Naive thymus-derived CD8-positive, alpha-beta T cell (primary cell): Measurements from ENCODE around the gene MCAM. TPM values are rescaled to one million over a fixed set of nuclear protein-coding genes. Genes with fewer than 3 reads are reported as not detected.

Experiments used
- ATAC-seq, 2 donors: fragments of 150-1000 bp; cut with Tn5 transposase in 1 of 2; sonication (Bioruptor Pico), chemical (Tn5 transposase) in 1 of 2; 1 replicate in 1 of 2; 2 replicates in 1 of 2; pipeline ENCODE4 v1.10.0; 2021; ENCODE audit warnings: mild to moderate bottlenecking in 2 of 2, moderate library complexity in 2 of 2
- POLR2A ChIA-PET: fragments of 350-600 bp; sonication (Branson Sonifier 250); formaldehyde crosslinking; loops from one replicate; lab custom pipeline; 2021; ENCODE audit warnings: antibody characterized with exemption; lab: Charles Lee
- DNase-seq, 10 donors: peaks; one replicate each; pipeline versions ENCODE4 v3.0.0 to v3.0.0-alpha.2; 2020 to 2022
- H3K27ac Mint-ChIP-seq, 10 donors: one replicate each; pipeline ENCODE4 v1.8.0; 2020 to 2022; ENCODE audit warnings: mild to moderate bottlenecking in 10 of 10, mixed read lengths in 10 of 10, moderate library complexity in 4 of 10, inconsistent platforms in 1 of 10
- H3K27me3 Mint-ChIP-seq, 5 donors: one replicate each; pipeline ENCODE4 v1.8.0; 2021 to 2022; ENCODE audit warnings: mixed read lengths in 5 of 5
- H3K36me3 Mint-ChIP-seq, 3 donors: one replicate each; pipeline ENCODE4 v1.8.0; 2020 to 2022; ENCODE audit warnings: mixed read lengths in 3 of 3, mild to moderate bottlenecking in 2 of 3, inconsistent platforms in 1 of 3
- H3K4me1 Mint-ChIP-seq, 4 donors: one replicate each; pipeline ENCODE4 v1.8.0; 2021 to 2022; ENCODE audit warnings: mixed read lengths in 4 of 4
- H3K4me3 Mint-ChIP-seq, 10 donors: one replicate each; pipeline ENCODE4 v1.8.0; 2020 to 2022; ENCODE audit warnings: mild to moderate bottlenecking in 10 of 10, mixed read lengths in 10 of 10, moderate library complexity in 6 of 10, inconsistent platforms in 1 of 10
- H3K9me3 Mint-ChIP-seq, 9 donors: one replicate each; pipeline ENCODE4 v1.8.0; 2020 to 2022; ENCODE audit warnings: mixed read lengths in 9 of 9, mild to moderate bottlenecking in 3 of 9, inconsistent platforms in 1 of 9, moderate library complexity in 1 of 9
- polyA plus RNA-seq, 3 donors: library from polyadenylated mRNA; unstranded; fragments of 300-500 nt; fragmentation: Illumina TruSeq; gene quantifications; one replicate each; pipeline ENCODE4 v1.2.3, GENCODE V29; 2021
- total RNA-seq, 8 experiments: library from RNA in 2 of 8; stranded (reverse) in 2 of 8; gene quantifications; one replicate each; pipeline ENCODE4 v1.2.3 and lab custom pipeline; 2021 to 2026

The MCAM gene
- total and polyA plus RNA-seq, 5 experiments from 2014 or later = 0.33 to 1.2 (median 0.55) TPM

DNA sequence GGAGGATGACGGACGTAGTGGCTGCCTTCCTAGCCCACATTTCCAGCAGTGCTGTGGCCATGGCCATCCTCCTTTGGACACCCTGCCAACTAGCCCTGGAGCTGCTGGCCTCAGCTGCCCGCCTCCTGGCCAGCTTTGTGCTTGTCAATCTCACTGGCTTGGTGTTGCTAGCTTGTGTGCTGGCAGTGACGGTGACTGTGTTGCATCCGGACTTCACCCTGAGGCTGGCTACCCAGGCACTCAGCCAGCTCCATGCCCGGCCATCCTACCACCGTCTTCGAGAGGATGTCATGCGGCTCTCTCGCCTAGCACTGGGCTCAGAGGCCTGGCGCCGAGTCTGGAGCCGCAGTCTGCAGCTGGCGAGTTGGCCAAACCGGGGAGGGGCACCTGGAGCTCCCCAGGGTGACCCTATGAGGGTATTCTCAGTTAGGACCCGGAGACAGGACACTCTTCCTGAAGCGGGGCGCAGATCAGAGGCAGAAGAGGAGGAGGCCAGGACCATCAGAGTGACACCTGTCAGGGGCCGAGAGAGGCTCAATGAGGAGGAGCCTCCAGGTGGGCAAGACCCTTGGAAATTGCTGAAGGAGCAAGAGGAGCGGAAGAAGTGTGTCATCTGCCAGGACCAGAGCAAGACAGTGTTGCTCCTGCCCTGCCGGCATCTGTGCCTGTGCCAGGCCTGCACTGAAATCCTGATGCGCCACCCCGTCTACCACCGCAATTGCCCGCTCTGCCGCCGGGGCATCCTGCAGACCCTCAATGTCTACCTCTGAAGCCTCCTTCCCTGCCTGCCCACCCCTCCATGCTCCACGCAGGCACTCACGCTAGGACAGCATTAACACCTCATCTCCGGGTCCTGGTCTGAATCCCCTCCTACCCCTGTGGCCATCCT lies 19.0 kb upstream of the MCAM start:
- peaks cover 16 to 53% (median 46%) of the 10 kb centered on the region in 4 donors for H3K4me1 Mint-ChIP-seq
- no peak for ATAC-seq
- peaks cover 0 to 10% (median 3%) of the 10 kb centered on the region in 3 donors for H3K36me3 Mint-ChIP-seq
- peak overlapping the region; percentile 88 to 99 (median 98) for H3K4me3 Mint-ChIP-seq
- H3K9me3 Mint-ChIP-seq = no peaks in the 10 kb centered on the region
- peak overlapping the region in 7 of 10 donors; percentile 37 to 99 (median 94) for H3K27ac Mint-ChIP-seq
- DNase-seq = peak in 1 of 10 donors; percentile 60
- peaks cover 4 to 18% (median 14%) of the 10 kb centered on the region in 5 donors for H3K27me3 Mint-ChIP-seq
- POLR2A ChIA-PET = interaction anchor here (0.7 kb wide), 1 partner anchor 15 kb away, joined by 3 read pairs; no protein-coding TSS in a partner anchor

DNA sequence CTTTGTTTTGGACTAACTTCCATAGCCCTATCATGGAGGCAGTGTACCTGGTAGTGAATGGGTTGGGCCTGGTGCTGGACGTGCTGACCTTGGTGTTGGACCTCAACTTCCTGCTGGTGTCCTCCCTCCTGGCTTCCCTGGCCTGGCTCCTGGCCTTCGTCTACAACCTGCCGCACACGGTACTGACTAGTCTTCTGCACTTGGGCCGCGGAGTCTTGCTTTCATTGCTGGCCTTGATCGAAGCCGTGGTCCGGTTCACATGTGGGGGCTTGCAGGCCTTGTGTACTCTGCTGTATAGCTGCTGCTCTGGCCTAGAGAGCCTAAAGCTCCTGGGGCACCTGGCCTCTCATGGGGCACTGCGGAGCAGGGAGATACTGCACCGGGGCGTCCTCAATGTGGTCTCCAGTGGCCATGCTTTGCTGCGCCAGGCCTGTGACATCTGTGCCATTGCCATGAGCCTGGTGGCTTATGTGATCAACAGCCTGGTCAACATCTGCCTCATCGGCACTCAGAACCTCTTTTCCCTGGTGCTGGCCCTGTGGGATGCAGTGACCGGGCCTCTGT lies 18.2 kb upstream of the MCAM start:
- H3K9me3 Mint-ChIP-seq = no peaks in the 10 kb centered on the region
- H3K4me1 Mint-ChIP-seq = peaks cover 14 to 50% (median 44%) of the 10 kb centered on the region in 4 donors
- DNase-seq = peak in 1 of 10 donors; percentile 60
- peaks cover 0 to 10% (median 3%) of the 10 kb centered on the region in 3 donors for H3K36me3 Mint-ChIP-seq
- H3K27ac Mint-ChIP-seq = peak overlapping the region; percentile 87 to 99 (median 98)
- peaks cover 3 to 15% (median 14%) of the 10 kb centered on the region in 5 donors for H3K27me3 Mint-ChIP-seq
- ATAC-seq = no peak
- peak overlapping the region; percentile 88 to 99 (median 98) for H3K4me3 Mint-ChIP-seq
- POLR2A ChIA-PET = interaction anchor here (0.7 to 1.6 kb wide), 5 partner anchors 10 to 240 kb away, joined by 3 to 6 read pairs (median 4); a partner anchor contains a TSS

GRCh38 chr11:119334174-119334930 lies 17.4 kb upstream of the MCAM start, which contains the start of gene RNF26:
Gene RNF26, plus strand, starts transcription at chr11:119334527. Its CDS starts 596 bp downstream, at chr11:119335123.
- DNase-seq (peak; percentile 81 to 97 (median 94)), ATAC-seq (peak; percentile 95 to 96)
- Mint-ChIP-seq H3K36me3 (peaks cover 0 to 10% (median 3%) of the 10 kb centered on the region in 3 donors), H3K27ac (peak within 1 kb of the TSS; percentile 87 to 99 (median 98)), H3K27me3 (peaks cover 4 to 14% (median 11%) of the 10 kb centered on the region in 5 donors), H3K9me3 (no peaks in the 10 kb centered on the region), H3K4me3 (peak within 1 kb of the TSS; percentile 88 to 99 (median 98)), H3K4me1 (peaks cover 14 to 48% (median 42%) of the 10 kb centered on the region in 4 donors)
- POLR2A ChIA-PET = interaction anchor here (1.2 to 1.6 kb wide), 5 partner anchors 9 to 240 kb away, joined by 4 to 10 read pairs (median 4); a partner anchor contains a TSS

DNA sequence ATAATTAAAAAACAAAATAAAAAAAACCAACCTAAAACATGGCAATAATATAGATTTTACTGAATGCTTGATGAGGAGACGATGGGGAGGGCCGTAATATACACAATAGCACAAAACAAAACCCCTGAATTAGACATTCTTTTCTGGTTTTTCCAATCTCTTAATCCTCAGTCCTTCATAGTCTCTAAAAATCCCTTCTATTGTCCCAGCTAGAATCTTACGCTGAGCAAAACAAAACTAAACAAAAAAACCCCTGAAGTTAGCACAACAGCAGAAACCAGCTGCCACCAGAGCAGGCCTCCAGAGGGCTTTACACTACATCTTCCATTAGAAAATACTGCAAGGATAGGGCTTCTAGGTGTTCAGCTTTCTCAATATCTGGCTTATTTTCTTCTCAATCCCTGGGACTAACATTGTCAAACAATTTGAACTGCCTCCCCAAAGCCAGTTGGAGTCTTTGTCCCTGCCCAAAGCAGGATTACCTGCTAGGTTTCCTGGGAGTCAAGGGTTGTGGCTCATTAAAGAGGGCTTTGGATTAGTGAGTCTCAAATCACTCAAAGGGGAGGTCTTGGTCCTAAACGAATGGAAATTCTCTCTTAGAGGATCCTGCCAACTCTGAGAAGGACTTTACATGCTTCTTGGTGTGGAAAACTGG lies 15.3 kb upstream of the MCAM start:
- H3K4me3 Mint-ChIP-seq = peak overlapping the region in 9 of 10 donors; percentile 44 to 99 (median 98)
- H3K27ac Mint-ChIP-seq = peak overlapping the region in 5 of 10 donors; percentile 53 to 98 (median 79)
- ATAC-seq (no peak), DNase-seq (no peak)
- no peaks in the 10 kb centered on the region for H3K9me3 Mint-ChIP-seq
- H3K4me1 Mint-ChIP-seq = peaks cover 10 to 36% (median 28%) of the 10 kb centered on the region in 4 donors
- POLR2A ChIA-PET = interaction anchor here (0.6 kb wide), 1 partner anchor 72 kb away, joined by 4 read pairs; no protein-coding TSS in a partner anchor
- peaks cover 0 to 5% (median 3%) of the 10 kb centered on the region in 5 donors for H3K27me3 Mint-ChIP-seq
- peaks cover 0 to 2% (median 1%) of the 10 kb centered on the region in 3 donors for H3K36me3 Mint-ChIP-seq

DNA sequence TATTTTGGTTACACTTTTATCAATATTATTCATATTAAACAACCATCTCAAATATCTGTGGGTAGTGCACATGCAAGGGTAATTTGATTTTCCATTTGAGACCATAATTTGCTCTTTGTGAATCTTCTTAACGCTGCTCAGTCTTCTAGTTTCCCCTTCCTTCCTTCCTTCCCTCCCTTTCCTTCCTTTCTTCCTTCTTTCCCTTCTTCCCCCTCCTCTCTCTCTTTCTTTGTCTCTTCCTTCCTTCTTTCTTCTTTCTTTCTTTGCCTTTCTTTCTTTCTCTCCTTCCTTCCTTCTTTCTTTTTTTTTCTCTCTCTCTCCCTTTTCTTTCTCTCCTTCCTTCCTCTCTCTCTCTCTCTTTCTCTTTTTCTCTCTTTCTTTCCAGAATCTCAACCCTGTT lies 13.3 kb upstream of the MCAM start:
- peaks cover 0 to 5% (median 3%) of the 10 kb centered on the region in 5 donors for H3K27me3 Mint-ChIP-seq
- no peaks in the 10 kb centered on the region for H3K9me3 Mint-ChIP-seq
- DNase-seq (no peak), ATAC-seq (no peak)
- H3K4me1 Mint-ChIP-seq = peaks cover 6 to 18% (median 12%) of the 10 kb centered on the region in 4 donors
- no peak overlapping the region for H3K27ac Mint-ChIP-seq
- H3K4me3 Mint-ChIP-seq = no peak overlapping the region
- POLR2A ChIA-PET = no interaction called here
- no peaks in the 10 kb centered on the region for H3K36me3 Mint-ChIP-seq

DNA sequence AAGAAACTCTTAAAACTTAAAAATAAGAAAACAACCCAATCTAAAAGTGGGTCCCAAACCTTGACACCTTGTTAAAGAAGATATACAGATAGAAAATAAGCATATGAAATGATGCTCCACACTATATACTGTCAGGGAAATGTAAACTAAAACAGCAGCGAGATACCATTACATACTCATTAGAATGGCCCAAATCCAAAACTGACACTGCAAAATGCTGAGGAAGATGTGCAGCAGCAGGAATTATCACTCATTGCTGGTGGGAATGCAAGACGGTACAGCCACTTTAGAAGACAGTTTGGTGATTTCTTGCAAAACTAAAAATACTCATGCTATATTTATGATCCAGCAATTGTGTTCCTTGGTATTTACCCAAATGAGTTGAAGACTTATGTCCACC lies 12.4 kb upstream of the MCAM start:
- Mint-ChIP-seq H3K4me3 (no peak overlapping the region), H3K27me3 (peaks cover 0 to 5% (median 3%) of the 10 kb centered on the region in 5 donors), H3K9me3 (no peaks in the 10 kb centered on the region), H3K27ac (no peak overlapping the region), H3K36me3 (no peaks in the 10 kb centered on the region), H3K4me1 (peaks cover 0 to 10% (median 6%) of the 10 kb centered on the region in 4 donors)
- no peak for DNase-seq
- ATAC-seq = no peak
- POLR2A ChIA-PET = no interaction called here

DNA sequence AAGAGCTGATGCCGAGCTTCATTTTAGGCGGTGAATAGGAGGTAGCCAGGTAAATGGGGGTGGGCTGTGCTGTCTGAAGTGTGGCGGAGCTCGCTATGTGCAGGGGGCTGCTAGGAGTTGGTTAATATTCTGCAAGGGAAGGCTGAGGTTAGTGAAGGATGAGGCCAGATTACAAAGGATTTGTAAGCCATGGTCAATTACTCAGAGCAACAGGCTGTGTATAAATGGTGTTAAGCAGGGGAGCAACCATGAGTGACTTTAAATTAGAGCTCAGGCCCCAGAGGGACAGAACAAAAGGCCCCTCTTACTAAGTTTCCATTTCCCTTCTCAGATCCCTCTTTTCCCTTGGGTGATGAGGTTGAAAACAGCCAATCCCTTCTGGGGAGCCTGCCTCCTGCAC lies 7.3 kb upstream of the MCAM start:
- Mint-ChIP-seq H3K9me3 (no peaks in the 10 kb centered on the region), H3K27ac (peak overlapping the region in 1 of 10 donors; percentile 43), H3K4me1 (peaks cover 13 to 27% (median 20%) of the 10 kb centered on the region in 4 donors), H3K27me3 (peaks cover 0 to 4% (median 3%) of the 10 kb centered on the region in 5 donors), H3K4me3 (no peak overlapping the region), H3K36me3 (no peaks in the 10 kb centered on the region)
- DNase-seq (no peak), ATAC-seq (no peak)
- POLR2A ChIA-PET = interaction anchor here (1.3 to 11.7 kb wide), 5 partner anchors 8 to 218 kb away, joined by 3 to 138 read pairs (median 7); partner anchors contain the start of genes CBL and RNF26

DNA sequence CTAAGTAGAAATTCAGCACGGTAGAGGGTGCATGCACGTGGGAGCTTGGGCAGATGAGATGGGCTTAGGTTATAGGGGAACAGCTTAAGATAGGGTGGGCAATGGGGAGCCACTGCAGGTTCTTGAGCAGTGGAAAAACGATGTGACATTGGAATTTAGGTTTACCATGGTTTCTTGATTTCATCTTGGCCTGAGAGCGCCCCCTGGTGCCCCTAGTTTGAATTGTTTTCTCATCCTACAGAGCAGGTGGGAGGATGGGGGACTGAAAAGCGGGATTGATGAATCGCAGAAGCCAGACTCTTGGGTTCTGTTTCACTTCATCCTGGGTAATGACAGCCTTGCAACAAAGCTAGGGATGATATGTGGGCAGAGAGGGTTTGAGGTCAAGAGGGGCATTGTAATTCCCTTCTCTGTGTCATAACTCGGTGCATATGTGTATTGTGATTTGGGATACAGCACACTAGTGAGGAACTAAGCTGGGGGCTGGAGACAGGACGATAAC lies 6.7 kb upstream of the MCAM start:
- Mint-ChIP-seq H3K36me3 (no peaks in the 10 kb centered on the region), H3K4me1 (peaks cover 17 to 33% (median 24%) of the 10 kb centered on the region in 4 donors), H3K27ac (peak overlapping the region in 2 of 10 donors; percentile 0 to 43), H3K27me3 (peaks cover 1 to 8% (median 8%) of the 10 kb centered on the region in 5 donors), H3K4me3 (peak overlapping the region in 6 of 10 donors; percentile 2 to 71 (median 38)), H3K9me3 (no peaks in the 10 kb centered on the region)
- POLR2A ChIA-PET = interaction anchor here (1.0 to 11.7 kb wide), 6 partner anchors 8 to 217 kb away, joined by 3 to 138 read pairs (median 6); partner anchors contain the start of genes CBL and RNF26
- ATAC-seq (peak; percentile 12 to 21), DNase-seq (peak; percentile 62 to 89 (median 78))

DNA sequence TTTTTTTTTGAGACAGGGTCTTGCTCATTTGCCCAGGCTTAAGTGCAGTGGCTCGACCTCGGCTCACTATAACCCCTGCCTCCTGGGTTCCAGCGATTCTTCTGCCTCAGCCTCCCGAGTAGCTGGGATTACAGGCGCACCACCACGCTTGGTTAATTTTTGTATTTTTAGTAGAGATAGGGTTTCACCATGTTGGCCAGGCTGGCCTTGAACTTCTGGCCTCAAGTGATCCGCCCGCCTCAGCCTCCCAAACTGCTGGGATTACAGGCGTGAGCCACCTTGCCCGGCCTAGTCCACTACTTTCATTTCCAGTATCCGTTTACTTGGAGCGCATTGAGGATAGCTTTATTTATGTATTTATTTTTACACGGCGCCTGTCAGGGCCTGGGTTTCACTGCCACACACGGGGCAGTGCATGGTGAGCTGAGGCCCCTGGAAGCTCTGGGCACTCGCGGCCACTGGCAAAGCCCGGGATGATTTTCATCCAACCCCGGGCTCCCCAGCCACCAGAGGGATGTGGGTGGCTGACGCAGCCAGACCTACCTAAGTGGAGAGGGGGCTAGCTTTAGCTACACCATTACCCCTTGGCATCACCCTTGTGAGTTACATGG lies 6.1 kb upstream of the MCAM start:
- ATAC-seq = no peak
- peak in 1 of 10 donors; percentile 45 for DNase-seq
- H3K9me3 Mint-ChIP-seq = no peaks in the 10 kb centered on the region
- H3K4me3 Mint-ChIP-seq = peak overlapping the region in 3 of 10 donors; percentile 2 to 40 (median 17)
- peak overlapping the region in 2 of 10 donors; percentile 0 to 43 for H3K27ac Mint-ChIP-seq
- H3K27me3 Mint-ChIP-seq = peaks cover 1 to 9% (median 8%) of the 10 kb centered on the region in 5 donors
- no peaks in the 10 kb centered on the region for H3K36me3 Mint-ChIP-seq
- POLR2A ChIA-PET = interaction anchor here (1.0 to 11.7 kb wide), 5 partner anchors 11 to 217 kb away, joined by 3 to 138 read pairs (median 6); partner anchors contain the start of genes CBL and RNF26
- peaks cover 17 to 34% (median 24%) of the 10 kb centered on the region in 4 donors for H3K4me1 Mint-ChIP-seq

DNA sequence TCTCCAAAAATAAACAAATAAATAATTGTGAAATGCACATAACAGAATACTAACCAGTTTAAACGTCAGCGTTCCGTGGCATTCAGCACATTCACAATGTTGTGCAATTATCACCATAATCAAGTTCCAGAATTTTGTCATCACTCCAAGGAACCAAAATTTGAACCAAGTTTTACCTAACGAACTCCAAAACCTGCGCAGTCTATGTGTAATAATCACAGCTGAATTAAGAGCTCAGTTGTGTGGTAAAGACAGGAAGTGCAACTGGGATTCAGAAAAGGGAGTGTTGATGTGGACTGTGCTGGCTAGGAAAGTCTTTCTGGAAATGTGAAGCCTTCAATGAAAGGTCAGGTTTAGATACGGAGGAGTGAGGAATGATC lies 5.4 kb upstream of the MCAM start:
- POLR2A ChIA-PET = interaction anchor here (1.1 to 11.7 kb wide), 5 partner anchors 12 to 116 kb away, joined by 3 to 138 read pairs (median 10); partner anchors contain the start of genes CBL and RNF26
- no peak for DNase-seq
- no peaks in the 10 kb centered on the region for H3K9me3 Mint-ChIP-seq
- no peak for ATAC-seq
- peak overlapping the region in 7 of 10 donors; percentile 0 to 80 (median 15) for H3K4me3 Mint-ChIP-seq
- peak overlapping the region in 5 of 10 donors; percentile 4 to 65 (median 23) for H3K27ac Mint-ChIP-seq
- H3K27me3 Mint-ChIP-seq = peaks cover 1 to 14% (median 8%) of the 10 kb centered on the region in 5 donors
- H3K4me1 Mint-ChIP-seq = peaks cover 17 to 34% (median 28%) of the 10 kb centered on the region in 4 donors
- H3K36me3 Mint-ChIP-seq = no peaks in the 10 kb centered on the region
